Stimulated activated CD4-positive, alpha-beta T cell treated with anti-CD3 and anti-CD28 coated beads, Interleukin-15, amount 100 ng/mL, for 1 hour (primary cell): ENCODE data around the gene CCT8L2.
"Not testable (repeated sequence)": the region's sequence is repeated elsewhere in the genome, so short reads cannot be mapped to it uniquely, and the experiment has no call there.

Experiments
- DNase-seq, 2 donors: peaks; one replicate each; pipeline ENCODE4 v3.0.0-alpha.2; 2020; ENCODE audit warnings: low read depth in 1 of 2, low spot score in 1 of 2

Gene CCT8L2

DNA sequence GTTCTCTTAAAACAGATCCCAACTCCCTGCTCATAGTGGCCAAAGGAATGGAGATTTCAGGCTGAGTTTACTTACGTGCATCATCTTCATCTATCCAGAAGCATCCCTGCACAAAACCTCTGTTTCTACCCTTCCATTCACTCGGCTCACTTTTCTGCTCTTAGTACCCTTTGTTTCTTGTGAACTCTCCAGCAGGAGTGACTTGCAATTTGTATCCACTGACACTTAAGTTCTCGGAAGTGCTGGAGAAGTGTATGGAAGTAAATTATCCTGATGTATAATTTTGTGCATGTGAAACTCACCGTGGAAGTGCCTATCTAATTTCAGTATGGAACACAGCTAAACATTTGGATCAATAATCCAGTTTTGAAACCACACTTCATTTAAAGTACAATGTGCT, 7.0 kb upstream of the CCT8L2 start:
- DNase-seq, result not testable (repeated sequence)

DNA sequence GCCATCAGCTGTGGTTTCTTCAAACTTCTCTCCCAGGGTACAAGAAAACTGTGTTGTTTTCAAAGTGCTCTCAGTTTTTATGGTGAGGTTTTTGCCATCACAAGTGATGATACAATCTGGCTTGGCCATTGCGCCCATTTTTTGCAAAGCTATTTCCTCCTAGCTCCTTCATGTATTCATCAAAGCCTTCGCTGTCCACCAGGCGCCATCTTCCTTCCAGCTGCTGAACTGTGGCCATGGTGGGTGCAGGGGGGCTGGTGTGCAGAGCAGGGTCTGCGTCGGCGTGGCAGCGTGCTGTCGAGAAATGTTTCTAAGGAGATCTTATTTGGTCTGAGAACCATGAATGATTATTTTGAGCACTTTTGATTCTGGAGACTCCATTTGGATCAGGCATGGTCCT, 2.6 kb upstream of the CCT8L2 start:
- not testable (repeated sequence) for DNase-seq

DNA sequence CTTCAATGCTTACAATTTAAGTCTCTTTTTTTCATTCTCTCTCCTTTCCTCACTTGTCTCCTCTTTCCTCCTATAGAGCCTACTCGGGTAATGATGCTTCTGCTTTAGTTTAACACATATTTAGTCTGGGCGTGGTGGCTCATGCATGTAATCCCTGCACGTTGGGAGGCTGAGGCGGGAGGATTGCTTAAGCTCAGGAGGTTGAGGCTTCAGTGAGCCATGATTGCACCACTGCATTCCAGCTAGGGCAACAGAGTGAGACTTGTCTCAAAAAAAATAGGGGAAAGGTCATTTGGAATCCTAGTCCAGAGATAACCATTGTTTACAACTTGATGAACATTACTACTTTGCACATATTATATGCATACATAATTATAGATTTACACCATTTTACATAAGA, 1.4 kb upstream of the CCT8L2 start:
- no peak for DNase-seq

DNA sequence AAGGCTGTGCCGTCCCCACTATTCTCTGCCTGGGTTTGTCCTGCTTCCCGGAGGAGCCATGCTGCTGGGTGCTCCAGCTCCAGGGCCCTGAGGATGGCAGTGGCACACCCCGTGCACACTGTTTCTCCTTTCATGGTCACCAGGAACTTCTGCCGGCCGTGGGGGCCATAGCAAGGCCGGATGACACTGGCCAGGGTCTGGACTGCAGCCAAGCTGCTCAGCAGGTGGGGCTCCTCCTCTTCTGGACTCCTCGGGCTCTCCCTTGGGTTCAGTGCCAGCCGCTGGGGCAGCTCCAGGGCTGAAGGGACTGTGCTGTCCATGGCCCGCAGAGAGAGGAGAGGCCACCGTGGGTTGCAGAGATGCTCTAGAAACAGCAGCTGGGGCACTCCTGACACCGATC, 379 bp downstream of the CCT8L2 start:
- DNase-seq, result not testable (repeated sequence)

DNA sequence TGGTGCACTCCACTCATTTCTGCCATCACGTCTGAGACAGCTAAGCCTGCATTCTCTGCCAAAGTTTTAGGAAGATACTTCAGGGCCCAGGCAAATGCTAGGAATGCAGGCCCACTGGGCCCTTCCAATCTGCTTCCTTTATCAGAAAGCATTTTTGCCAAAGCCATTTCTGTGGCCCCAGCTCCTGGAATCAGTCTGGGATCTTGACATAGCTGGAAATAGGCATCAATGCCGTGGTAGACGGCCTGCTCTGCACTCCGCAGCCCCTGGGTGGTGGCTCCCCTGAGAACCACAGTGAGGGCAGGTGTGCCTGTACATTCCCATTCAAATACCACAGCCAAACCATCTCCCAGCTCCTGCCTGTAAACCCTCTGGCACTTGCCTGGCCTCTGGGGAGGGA, 1.5 kb downstream of the CCT8L2 start:
- DNase-seq, result not testable (repeated sequence)

DNA sequence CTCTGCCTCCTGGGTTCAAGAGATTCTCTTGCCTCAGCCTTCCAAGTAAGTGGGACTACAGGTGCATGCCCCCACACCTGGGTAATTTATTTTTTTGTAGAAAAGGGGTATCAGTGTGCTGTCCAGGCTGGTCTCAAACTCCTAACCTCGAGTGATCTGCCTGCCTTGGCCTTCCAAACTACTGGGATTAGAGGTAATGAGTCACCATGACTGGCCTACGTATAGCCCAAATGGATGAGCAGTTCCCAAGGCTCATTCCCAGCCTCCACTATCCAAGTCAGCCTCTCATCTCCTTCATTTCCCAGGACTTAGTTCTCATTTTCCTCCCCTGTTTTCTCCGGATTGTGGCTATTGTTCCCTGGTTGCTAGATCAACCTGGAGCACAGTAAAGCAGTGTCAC, 5.6 kb downstream of the CCT8L2 start:
- no peak for DNase-seq

DNA sequence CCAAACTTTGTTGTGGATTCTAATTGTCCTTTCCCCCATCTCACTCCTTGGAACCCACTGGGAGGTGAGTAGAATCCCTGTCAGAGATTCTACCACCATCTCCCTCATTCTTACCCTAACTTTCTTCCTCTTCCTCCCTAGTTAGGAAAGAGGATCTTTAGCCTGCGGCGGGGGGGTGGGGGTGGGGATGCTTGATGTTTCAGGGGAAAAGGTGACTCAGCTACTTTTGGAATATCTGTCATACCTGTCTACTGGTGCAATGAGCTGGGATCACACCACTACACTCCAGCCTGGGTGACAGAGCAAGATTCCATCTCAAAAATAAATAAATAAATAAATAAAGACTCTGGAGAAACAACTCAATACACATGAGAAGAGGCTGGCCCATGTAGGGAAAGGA, 6.4 kb downstream of the CCT8L2 start:
- no peak for DNase-seq

DNA sequence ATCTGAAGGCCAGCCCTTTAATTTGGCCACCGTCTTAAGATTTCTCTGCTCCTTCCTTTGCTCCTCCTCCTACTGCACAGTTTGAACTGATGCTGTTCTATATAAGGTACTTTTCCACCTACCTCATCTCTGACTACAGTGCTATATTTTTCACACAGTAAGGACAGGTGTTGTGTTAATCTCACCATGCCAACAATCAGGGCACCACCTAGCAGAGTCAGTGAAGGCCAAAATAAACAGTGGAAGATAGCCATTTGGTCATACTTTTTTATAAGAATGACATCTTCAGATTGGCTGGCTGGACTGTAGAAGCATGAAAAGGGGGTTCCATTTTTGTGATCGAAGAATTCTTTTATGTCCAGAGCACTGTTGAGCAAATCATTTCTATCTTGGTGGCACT, 11.7 kb downstream of the CCT8L2 start:
- DNase-seq, result not testable (repeated sequence)

DNA sequence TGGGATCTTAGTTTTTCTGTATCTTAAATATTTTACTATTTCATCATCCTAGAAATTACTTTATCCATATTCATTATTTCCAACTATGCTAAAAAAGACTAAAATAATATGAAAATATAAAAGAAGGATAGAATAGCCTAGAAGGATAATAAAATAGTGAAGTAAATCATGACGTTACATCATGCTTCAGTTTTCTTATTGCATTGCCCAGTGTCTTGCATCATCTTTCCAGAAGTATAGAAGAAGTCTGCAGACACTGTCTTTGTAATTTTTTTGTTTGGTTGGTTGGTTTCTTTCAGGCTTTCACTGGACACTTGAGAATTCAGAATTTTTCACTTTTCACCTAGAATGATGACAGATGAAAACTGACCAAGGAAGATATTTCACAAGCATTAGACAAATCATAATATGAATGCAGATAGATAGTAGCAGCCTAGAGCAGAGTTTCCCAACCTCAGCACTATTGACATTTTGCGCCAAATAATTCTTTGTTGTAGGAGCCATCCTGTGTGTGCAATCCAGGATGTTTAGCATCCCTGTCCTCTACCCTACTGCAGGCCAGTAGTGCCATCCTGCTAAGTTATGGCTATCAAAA, 23.3 kb downstream of the CCT8L2 start:
- not testable (repeated sequence) for DNase-seq

DNA sequence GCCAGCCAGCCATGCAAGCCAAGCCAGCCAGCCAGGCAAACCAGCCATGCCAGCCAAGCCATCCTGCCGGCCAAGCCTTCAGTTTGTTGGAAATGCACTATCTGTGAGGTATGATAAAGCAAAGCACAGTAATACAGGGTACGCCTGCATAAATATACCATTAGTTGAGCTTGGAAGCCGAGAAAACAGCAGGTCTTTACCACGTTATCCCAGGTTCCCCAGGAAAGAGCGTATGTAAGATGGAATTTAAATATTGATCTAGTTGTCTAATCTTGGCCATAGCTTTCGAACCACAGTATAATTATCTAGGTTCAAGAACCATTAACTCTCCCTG, 24.2 kb downstream of the CCT8L2 start:
- no peak for DNase-seq

DNA sequence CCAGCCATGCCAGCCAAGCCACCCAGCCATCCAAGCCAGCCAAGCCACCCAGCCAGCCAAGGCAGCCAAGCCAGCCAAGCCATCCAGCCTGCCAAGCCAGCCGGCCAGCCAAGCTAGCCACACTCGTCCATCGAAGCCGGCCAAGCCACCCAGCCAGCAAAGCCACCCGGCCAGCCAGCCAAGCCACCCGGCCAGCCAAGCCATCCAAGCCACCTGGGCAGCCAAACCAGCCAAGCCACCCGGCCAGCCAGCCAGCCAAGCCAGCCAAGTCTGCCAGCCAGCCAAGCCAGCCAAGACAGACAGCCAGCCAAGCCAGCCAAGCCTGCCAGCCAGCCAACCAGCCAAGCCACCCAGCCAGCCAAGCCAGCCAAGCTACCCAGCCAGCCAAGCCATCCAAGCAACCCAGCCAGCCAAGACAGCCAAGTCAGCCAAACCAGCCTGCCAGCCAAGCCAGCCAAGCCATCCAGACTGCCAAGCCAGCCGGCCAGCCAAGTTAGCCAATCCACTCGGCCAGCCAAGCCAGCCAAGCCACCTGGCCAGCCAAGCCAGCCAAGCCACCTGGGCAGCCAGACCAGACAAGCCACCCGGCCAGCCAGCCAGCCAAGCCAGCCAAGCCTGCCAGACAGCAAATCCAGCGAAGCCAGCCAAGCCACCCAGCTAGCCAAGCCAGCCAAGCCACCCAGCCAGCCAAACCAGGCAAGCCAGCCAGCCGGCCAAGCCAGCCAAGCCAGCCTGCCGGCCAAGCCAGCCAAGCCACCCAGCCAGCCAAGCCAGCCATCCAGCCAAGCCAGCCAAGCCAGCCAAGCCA, 24.8 kb downstream of the CCT8L2 start:
- DNase-seq, result not testable (repeated sequence)

DNA sequence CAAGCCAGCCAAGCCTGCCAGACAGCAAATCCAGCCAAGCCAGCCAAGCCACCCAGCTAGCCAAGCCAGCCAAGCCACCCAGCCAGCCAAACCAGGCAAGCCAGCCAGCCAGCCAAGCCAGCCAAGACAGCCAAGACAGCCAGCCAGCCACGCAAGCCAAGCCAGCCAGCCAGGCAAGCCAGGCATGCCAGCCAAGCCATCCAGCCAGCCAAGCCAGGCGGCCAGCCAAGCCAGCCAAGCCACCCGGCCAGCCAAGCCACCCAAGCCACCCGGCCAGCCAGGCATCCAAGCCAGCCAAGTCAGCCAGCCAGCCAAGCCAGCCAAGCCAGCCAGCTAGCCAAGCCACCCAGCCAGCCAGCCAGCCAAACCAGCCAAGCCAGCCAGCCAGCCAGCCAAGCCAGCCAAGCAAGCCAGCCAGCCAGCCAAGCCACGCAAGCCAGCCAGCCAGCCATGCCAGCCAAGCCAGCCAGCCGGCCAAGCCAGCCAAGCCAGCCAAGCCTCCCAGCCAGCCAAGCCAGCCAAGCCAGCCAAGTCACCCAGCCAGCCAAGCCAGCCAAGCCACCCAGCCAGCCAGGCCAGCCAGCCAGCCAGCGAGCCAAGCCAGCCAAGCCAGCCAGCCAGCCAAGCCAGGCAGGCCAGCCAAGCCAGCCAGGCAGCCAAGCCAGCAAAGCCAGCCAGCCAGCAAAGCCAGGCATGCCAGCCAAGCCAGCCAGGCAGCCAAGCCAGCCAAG, 26.0 kb downstream of the CCT8L2 start:
- DNase-seq, result not testable (repeated sequence)

DNA sequence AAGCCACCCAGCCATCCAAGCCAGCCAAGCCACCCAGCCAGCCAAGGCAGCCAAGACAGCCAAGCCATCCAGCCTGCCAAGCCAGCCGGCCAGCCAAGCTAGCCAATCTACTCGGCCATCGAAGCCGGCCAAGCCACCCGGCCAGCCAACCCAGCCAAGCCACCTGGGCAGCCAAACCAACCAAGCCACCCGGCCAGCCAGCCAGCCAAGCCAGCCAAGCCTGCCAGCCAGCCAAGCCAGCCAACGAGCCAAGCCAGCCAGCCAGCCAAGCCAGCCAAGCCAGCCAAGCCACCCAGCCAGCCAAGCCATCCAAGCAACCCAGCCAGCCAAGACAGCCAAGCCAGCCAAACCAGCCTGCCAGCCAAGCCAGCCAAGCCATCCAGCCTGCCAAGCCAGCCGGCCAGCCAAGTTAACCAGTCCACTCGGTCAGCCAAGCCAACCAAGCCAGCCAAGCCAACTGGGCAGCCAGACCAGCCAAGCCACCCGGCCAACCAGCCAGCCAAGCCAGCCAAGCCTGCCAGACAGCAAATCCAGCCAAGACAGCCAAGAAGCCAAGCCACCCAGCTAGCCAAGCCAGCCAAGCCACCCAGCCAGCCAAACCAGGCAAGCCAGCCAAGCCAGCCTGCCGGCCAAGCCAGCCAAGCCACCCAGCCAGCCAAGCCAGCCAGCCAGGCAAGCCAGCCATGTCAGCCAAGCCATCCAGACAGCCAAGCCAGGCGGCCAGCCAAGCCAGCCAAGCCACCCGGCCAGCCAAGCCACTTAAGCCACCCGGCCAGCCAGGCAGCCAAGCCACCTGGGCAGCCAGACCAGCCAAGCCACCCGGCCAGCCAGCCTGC, 26.8 kb downstream of the CCT8L2 start:
- not testable (repeated sequence) for DNase-seq

DNA sequence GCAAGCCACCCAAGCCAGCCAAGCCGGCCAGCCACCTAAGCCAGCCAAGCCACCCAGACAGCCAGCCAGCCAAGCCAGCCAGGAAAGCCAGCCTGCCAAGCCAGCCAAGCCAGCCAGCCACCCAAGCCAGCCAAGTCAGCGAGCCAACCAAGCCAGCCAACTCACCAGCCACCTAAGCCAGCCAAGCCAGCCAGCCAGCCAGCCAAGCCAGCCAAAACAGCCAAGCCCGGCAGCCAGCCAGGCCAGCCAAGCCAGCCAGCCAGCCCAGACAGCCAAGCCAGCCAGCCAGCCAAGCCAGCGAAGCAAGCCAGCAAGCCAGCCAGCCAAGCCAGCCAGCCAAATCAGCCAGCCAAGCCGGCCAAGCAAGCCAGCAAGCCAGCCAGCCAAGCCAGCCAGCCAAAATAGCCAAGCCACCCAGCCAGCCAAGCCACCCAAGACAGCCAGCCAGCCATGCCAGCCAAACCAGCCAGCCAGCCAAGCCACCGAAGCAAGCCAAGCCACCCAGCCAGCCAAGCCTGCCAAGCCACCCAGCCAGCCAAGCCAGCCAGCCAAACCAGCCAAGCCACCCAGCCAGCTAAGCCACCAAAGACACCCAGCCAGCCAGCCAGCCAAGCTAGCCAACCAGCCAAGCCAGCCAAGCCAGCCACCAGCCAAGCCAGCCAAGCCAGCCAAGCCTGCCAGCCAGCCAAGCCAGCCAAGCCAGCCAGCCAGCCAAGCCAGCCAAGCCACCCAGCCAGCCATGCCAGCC, 27.6 kb downstream of the CCT8L2 start:
- DNase-seq, result not testable (repeated sequence)

DNA sequence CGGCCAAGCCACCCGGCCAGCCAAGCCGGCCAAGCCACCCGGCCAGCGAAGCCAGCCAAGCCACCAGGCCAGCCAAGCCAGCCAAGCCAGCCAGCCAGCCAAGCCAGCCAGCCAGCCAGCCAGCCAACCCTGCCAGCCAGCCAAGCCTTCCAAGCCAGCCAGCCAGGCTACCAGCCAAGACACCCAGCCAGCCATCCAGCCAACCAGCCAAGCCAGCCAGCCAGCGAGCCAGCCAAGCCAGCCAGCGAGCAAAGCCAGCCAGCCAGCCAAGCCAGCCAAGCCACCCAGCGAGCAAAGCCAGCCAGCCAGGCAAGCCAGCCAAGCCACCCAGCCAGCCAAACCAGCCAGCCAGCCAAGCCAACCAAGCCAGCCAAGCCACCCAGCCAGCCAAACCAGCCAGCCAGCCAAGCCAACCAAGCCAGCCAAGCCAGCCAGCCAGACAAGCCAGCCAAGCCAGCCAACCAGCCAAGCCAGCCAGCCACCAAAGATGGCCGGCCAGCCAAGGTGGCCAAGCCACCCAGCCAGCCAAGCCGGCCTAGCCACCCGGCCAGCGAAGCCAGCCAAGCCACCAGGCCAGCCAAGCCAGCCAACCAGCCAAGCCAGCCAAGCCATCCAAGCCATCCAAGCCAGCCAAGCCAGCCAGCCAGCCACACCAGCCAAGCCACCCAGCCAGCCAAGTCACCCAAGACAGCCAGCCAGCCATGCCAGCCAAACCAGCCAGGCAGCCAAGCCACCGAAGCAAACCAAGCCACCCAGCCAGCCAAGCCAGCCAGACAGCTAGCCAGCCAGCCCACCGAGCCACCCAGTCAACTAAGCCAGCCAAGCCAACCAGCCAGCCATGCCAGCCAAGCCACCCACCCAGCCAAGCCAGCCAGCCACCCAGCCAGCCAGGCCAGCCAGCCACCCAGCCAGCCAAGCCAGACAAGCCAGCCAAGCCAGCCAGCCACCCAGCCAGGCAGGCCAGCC, 28.8 kb downstream of the CCT8L2 start:
- no peak for DNase-seq

DNA sequence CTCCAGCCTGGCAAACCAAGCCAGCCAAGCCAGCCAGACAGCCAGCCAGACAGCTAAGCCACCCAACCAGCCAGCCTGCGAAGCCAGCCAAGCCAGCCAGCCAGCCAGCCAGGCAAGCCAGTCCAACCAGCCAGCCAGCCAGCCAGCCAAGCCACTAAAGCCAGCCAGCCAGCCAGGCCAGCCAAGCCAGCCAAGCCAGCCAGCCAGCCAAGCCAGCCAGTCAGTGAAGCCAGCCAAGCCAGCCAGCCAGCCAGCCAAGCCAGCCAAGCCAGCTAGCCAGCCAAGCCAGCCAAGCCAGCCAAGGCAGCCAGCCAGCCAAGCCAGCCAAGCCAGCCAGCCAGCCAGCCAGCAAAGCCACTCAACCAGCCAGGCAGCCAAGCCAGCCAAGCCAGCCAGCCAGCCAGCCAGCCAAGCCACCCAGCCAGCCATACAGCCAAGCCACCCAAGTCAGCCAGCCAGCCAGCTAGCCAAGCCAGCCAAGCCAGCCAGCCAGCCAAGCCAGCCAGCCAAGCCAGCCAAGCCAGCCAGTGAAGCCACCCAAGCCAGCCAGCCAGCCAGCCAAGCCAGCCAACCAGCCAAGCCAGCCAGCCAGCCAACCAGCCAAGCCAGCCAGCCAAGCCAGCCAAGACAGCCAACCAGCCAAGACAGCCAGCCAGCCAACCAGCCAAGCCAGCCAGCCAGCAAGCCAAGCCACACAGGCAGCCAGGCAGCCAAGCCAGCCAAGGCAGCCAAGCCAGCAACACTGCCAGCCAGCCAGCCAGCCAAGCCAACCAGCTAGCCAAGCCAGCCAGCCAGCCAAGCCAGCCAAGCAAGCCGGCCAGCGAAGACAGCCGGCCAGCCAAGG, 29.7 kb downstream of the CCT8L2 start:
- DNase-seq, result no peak

DNA sequence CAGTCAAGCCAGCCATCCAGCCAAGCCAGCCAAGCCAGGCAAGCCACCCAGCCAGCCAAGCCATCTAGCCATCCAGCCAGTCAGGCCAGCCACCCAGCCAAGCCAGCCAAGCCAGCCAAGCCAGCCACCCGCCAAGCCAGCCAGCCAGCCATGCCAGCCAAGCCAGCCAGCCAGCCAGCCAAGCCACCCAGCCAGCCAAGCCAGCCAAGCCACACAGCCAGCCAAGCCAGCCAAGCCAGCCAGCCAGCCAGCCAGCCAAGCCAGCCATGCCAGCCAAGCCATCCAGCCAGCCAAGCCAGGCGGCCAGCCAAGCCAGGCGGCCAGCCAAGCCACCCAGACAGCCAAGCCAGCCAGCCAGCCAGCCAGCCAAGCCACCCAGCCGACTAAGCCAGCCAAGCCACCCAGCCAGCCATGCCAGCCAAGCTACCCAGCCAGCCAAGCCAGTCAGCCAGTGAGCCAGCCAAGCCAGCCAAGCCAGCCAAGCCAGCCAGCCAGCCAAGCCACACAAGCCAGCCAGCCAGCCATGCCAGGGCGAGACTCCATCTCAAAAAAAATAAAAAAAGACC, 31.4 kb downstream of the CCT8L2 start:
- DNase-seq, result not testable (repeated sequence)

DNA sequence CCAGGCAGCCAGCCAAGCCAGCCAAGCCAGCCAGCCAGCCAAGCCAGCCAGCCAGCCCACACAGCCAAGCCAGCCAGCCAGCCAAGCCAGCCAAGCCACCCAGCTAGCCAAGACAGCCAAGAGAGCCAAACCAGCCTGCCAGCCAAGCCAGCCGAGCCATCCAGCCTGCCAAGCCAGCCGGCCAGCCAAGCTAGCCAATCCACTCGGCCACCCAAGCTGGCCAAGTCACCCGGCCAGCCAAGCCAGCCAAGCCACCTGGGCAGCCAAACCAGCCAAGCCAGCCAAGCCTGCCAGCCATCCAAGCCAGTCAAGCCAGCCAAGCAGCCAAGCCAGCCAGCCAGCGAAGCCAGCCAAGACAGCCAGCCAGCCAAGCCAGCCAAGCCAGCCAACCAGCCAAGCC, 32.0 kb downstream of the CCT8L2 start:
- DNase-seq, result not testable (repeated sequence)
